H1 (cell line): ENCODE measurements around the gene CRISPLD2. TPM values are rescaled to one million over a fixed set of nuclear protein-coding genes. Genes with fewer than 3 reads are reported as not detected.

Source experiments
- CHD7 ChIP-seq: fragments of 300-600 bp; sonication (generic); IDR thresholded peaks from 2 replicates; pipeline ENCODE4 v1.7.1; 2012; ENCODE audit warnings: low read length, moderate library complexity, mild to moderate bottlenecking, inconsistent platforms; ENCODE audit not compliant: insufficient replicate concordance
- polyA plus RNA-seq, 7 experiments: library from polyadenylated mRNA; depleted of rRNA in 3 of 7; stranded (reverse) in 5 of 7; unstranded in 2 of 7; fragments of >200 nt in 5 of 7; fragments of 200-250 nt in 2 of 7; gene quantifications; 1 replicate in 5 of 7; 2 replicates in 1 of 7; 4 replicates in 1 of 7; pipeline versions ENCODE4 v1.2.1 to v1.2.3, GENCODE V29; 2011 to 2013; ENCODE audit warnings: missing spikeins in 2 of 7, mixed read lengths in 2 of 7
- total RNA-seq: library from RNA; stranded (reverse); fragmentation: NEBNext Ultra II Directional; extraction: Animal tissue kit (Norgen Biotek cat#: 25700); gene quantifications from 2 replicates; pipeline ENCODE4 v1.2.1, GENCODE V29; 2021

Gene CRISPLD2
- total and polyA plus RNA-seq, 2 of the 8 experiments (the other 6 are each of a cell fraction or from before 2014, with no cell fraction given) = 2.7 to 5.1 TPM

DNA sequence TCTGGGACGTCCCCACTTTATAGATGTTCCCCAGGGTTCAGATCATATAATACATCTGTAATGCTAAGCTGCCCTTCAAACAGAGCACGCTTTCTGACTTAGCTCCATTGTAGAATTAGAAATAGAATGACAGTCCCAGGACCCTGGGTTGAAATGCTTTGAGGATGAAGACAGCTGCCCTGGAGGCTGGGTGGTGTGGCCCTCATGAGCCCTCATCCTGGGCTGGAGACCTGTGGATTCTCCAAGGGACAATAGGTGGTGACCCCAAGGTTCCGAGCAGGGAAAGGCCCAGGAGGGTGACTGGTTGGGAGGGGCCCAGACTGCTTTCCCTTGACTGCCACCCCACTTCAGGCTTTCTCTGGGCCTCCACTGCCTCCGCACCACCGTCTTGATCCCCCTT lies 59.0 kb downstream of the CRISPLD2 start (continued):
- TF ChIP-seq CHD7 = no peak
